GM12892 (cell line): ENCODE data around the gene TM2D3. TPM values are rescaled to one million over a fixed set of nuclear protein-coding genes. Genes with fewer than 3 reads are reported as not detected.

ENCODE experiments used
- DNase-seq: peaks from one replicate; pipeline ENCODE4 v3.0.0; 2011; ENCODE audit not compliant: insufficient read length
- FAIRE-seq: peaks from 2 replicates; lab custom pipeline; 2011; peaks lifted over from hg19 to GRCh38; lab: Jason Lieb, UNC
- POLR2A ChIP-seq: IDR thresholded peaks from 2 replicates; pipeline ENCODE4 v1.6.1; 2011; ENCODE audit warnings: low read depth, low read length, control low read depth
- POLR2AphosphoS5 ChIP-seq: IDR thresholded peaks from 2 replicates; pipeline ENCODE4 v1.6.1; 2011; ENCODE audit warnings: low read depth, low read length, control low read depth
- TAF1 ChIP-seq: IDR thresholded peaks from 2 replicates; pipeline ENCODE4 v1.6.1; 2011; ENCODE audit warnings: low read depth, mild to moderate bottlenecking, control low read depth, low read length, borderline replicate concordance
- polyA plus RNA-seq: library from polyadenylated mRNA; unstranded; fragments of >200 nt; gene quantifications from one replicate; pipeline ENCODE4 v1.2.1, GENCODE V29; 2012; ENCODE audit warnings: missing spikeins, inconsistent platforms; ENCODE audit not compliant: missing spikeins

The TM2D3 gene
- 53.9 TPM for polyA plus RNA-seq

DNA sequence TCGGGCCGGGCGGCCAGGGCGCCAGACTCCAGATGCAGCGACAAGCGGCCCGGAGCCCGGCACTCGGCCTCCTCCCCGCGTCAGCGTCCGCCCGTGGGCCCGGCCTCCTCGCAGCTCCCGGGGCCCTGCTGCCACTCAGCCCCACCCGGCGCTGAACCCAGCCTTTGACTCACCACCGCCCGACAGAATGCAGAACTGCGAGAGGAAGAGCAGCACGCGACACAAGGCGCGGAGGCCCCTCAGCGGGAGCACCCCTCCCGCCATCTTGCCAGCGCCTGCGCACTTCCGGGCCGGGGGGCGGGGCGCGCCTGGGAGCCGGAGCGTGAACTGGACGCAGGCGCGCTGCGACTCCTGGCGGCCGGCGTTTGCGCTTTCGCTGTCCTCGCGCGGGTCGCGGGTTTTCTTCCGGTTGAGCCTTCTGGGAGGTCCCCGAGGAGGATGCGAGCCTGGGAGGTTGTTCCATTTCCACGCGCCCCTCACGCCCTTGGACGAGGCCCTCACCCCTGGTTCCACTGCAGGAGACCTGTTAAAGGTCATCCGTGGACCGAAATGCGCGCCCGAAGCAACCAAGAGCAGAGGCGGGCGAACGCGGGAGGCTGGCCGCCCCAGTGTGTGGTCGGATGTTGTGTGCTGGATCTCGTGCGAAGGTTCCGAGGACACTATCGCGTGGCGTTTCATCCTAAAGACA, at the start of gene TM2D3:
TM2D3 (minus strand) TSS at position 284 of the 688 bp plus-strand sequence; CDS start at position 264, 20 bp downstream.
- DNase-seq (peak; percentile 82), FAIRE-seq (peak; percentile 88)
- TF ChIP-seq TAF1: peak; percentile 95
- TF ChIP-seq POLR2AphosphoS5: peak; percentile 85
- peak; percentile 95 for TF ChIP-seq POLR2A

GRCh38 chr15:101698314-101698713, 46.1 kb upstream of the TM2D3 start:
- FAIRE-seq (no peak), DNase-seq (no peak)
- TF ChIP-seq POLR2AphosphoS5 (no peak), TAF1 (no peak), POLR2A (no peak)

DNA sequence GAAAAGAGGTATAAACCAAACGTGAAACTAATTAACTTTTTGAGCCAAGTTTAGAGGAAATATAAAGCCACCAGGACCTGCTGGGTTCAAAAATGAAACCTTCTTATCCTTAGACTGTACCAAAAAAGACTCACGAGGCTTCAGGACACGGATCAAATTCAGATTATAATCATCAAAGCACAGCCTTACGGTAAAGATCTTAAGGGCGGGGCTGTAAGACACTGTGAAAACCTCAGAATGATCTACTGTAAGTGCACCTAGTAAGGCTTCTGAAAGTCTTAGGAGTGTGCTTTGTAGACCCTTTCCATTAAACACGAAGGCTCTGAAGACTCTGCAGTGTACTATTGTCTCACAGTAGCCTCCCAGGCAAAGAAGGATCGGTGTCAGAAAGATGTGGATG, 45.3 kb upstream of the TM2D3 start:
- no peak for DNase-seq
- no peak for FAIRE-seq
- TF ChIP-seq POLR2A: no peak

GRCh38 chr15:101696829-101697228, 44.6 kb upstream of the TM2D3 start:
- no peak for FAIRE-seq
- no peak for TF ChIP-seq TAF1
- TF ChIP-seq POLR2AphosphoS5: no peak
- no peak for TF ChIP-seq POLR2A
- DNase-seq: no peak

GRCh38 chr15:101694261-101694660, 42.1 kb upstream of the TM2D3 start:
- no peak for DNase-seq
- FAIRE-seq: no peak
- TF ChIP-seq TAF1 (no peak), POLR2AphosphoS5 (no peak), POLR2A (no peak)

DNA sequence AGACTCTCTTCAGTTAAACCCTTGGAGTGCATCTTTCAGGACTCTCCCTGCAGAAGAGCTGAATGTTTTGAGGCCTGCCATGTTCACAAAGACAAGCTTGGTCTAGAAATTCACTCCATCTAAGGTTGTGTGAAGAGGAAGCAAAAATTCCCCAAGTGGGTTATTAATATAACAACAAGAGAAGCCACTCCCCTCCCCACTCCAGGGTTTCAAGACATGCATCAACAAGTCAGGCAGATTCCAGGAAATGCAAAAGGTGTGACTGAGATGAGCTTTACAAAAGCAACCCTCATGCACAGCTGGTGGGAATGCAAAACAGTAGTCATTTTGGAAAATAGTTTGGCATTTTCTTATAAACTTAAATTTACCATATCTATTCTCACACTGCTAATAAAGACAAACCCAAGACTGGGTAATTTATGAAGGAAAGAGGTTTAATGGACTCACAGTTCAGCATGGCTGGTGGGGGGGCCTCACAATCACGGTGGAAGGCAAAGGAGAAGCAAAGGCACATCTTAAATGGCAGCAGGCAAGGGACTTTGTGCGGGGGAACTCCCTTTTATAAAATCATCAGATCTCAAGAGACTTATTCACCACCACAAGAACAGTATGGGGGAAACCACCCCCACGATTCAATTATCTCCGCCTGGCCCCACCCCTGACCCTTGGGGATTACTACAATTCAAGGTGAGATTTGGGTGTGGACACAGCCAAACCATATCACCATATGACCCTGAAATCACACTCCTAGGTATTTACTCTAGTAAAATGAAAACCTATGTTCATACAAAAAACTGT, 40.8 kb upstream of the TM2D3 start:
- FAIRE-seq (no peak), DNase-seq (no peak)
- TF ChIP-seq POLR2AphosphoS5 (no peak), TAF1 (no peak), POLR2A (no peak)

GRCh38 chr15:101689901-101690300, 37.7 kb upstream of the TM2D3 start:
- DNase-seq (no peak), FAIRE-seq (no peak)
- TF ChIP-seq POLR2AphosphoS5 (no peak), TAF1 (no peak)

GRCh38 chr15:101686718-101687117, 34.5 kb upstream of the TM2D3 start:
- FAIRE-seq (no peak), DNase-seq (no peak)
- TF ChIP-seq POLR2AphosphoS5 (no peak), TAF1 (no peak), POLR2A (no peak)

GRCh38 chr15:101684877-101685276, 32.7 kb upstream of the TM2D3 start:
- FAIRE-seq: no peak
- no peak for TF ChIP-seq POLR2AphosphoS5
- TF ChIP-seq POLR2A: no peak
- TF ChIP-seq TAF1: no peak
- DNase-seq: no peak

GRCh38 chr15:101684384-101684783, 32.2 kb upstream of the TM2D3 start:
- DNase-seq: no peak
- no peak for FAIRE-seq
- no peak for TF ChIP-seq POLR2AphosphoS5
- no peak for TF ChIP-seq POLR2A
- no peak for TF ChIP-seq TAF1

GRCh38 chr15:101679806-101680205, 27.6 kb upstream of the TM2D3 start:
- FAIRE-seq (no peak), DNase-seq (no peak)
- TF ChIP-seq POLR2AphosphoS5 (no peak), TAF1 (no peak)

DNA sequence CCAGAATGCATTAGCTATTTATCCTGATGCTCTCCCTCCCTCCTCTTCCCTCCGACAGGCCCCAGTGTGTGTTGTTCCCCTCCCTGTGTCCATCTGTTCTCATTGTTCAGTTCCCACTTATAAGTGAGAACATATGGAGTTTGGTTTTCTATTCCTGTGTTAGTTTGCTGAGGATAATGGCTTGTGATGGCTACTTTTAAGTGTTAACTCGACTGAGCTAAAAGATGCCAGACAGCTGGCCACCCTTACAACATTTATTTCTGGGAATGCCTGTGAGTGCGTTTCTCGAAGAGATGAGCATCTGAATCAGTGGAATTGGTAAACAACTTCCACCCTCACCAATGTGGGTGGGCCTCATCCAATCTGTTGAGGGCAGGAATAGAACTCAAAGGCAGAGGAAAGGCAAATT, 24.7 kb upstream of the TM2D3 start:
- FAIRE-seq (no peak), DNase-seq (no peak)
- TF ChIP-seq POLR2A: no peak
- TF ChIP-seq POLR2AphosphoS5: no peak
- TF ChIP-seq TAF1: no peak
